C4-2B (cell line): ENCODE results near the gene CNOT1.

Experiments used
- H3K27ac ChIP-seq: fragments of 450-650 bp; 2 replicates; pipeline ENCODE4 v1.5.1; 2017
- ZFX ChIP-seq: fragments of 450-650 bp; IDR thresholded peaks from 2 replicates; pipeline ENCODE4 v1.6.1; 2017
- TF ChIP-seq, protein P1 (sequence below): fragments of 450-650 bp; conservative IDR thresholded peaks from 2 replicates; pipeline ENCODE4 v1.5.1; 2017; ENCODE audit warnings: mild to moderate bottlenecking

CNOT1 gene

DNA sequence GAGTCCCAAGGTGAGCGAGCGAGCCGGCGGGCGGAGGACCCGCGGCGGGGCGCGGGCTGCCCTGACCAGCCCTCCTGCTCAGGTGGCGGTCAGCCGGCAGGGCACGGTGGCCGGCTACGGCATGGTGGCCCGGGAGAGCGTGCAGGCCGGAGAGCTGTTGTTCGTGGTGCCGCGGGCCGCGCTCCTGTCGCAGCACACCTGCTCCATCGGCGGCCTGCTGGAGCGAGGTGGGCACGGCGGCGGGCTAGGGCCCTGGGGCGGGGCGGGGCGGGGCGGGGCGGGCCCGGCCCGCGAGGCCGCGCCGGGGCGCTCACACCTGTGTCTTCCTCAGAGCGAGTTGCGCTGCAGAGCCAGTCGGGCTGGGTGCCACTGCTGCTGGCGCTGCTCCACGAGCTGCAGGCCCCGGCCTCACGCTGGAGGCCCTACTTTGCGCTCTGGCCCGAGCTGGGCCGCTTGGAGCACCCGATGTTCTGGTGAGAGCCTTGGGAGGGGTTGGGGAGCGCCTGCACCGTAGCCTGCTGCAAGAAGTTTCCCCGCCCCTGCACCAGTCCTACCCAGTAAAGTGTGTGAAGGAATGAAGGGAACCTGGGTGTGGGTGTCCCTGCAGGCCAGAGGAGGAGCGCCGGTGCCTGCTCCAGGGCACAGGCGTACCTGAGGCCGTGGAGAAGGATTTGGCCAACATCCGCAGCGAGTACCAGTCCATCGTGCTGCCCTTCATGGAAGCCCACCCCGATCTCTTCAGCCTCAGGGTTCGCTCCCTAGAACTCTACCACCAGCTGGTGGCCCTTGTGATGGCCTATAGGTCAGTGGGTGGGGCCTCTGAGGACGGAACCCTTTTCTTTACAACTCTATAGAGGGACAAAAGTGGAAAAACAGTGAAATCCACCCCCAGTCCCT, 113.5 kb downstream of the CNOT1 start:
- peak overlapping the region; percentile 92 for H3K27ac ChIP-seq
- TF ChIP-seq, protein P1, sequence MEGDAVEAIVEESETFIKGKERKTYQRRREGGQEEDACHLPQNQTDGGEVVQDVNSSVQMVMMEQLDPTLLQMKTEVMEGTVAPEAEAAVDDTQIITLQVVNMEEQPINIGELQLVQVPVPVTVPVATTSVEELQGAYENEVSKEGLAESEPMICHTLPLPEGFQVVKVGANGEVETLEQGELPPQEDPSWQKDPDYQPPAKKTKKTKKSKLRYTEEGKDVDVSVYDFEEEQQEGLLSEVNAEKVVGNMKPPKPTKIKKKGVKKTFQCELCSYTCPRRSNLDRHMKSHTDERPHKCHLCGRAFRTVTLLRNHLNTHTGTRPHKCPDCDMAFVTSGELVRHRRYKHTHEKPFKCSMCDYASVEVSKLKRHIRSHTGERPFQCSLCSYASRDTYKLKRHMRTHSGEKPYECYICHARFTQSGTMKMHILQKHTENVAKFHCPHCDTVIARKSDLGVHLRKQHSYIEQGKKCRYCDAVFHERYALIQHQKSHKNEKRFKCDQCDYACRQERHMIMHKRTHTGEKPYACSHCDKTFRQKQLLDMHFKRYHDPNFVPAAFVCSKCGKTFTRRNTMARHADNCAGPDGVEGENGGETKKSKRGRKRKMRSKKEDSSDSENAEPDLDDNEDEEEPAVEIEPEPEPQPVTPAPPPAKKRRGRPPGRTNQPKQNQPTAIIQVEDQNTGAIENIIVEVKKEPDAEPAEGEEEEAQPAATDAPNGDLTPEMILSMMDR = peak; percentile 29
- peak; percentile 59 for TF ChIP-seq ZFX

DNA sequence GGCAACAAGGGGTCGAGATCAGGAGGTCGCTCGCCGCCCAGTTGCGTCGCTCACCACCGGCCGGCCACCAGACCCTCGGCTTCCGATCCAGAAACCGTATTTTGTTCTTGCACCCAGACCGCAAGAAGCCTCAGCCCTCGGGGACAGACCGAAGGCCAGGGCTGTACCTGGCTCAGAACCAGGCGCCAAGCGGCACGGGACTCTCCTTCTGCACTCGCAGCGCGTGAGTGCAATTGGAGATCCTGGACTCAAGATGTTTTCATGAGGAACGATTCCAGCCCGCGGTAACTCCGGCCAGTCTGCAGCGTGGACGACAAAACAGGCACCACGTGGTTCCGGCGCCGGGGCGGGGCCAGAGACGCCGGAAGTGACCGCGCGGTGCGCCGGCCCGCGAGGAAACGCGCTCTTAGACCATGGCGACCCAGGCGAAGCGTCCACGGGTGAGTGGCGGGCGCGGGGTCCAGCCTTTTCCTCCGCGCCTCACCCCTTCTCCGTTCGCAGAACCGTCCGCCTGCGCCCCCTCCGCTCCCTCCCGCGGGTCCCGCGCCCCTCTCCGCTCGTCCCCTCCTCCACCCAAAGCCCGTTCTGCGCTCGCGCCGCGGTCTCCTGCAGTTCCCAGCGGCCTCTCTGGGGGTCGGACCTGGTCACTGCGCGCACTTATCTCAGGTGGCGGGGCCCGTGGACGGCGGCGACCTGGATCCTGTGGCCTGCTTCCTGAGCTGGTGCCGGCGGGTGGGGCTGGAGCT, 114.3 kb downstream of the CNOT1 start, which contains the start of gene SETD6:
TSS of gene SETD6 (plus strand) at position 393 of the 746 bp plus-strand sequence. CDS start at position 414, 21 bp downstream.
- peak within 1 kb of the TSS; percentile 92 for H3K27ac ChIP-seq
- no peak for TF ChIP-seq ZFX
- TF ChIP-seq, protein P1 = no peak

- H3K27ac ChIP-seq = peak overlapping the region; percentile 92; the same call in 1 of the 2 replicates
- no peak for TF ChIP-seq ZFX
- TF ChIP-seq, protein P1 = no peak
Measured at GRCh38 chr16:58513874-58514273, 115.8 kb downstream of the CNOT1 start.

- TF ChIP-seq ZFX = no peak
- TF ChIP-seq, protein P1 = peak; percentile 87
- peak overlapping the region; percentile 63; the same call in 1 of the 2 replicates for H3K27ac ChIP-seq
Measured at GRCh38 chr16:58511933-58512815, 117.5 kb downstream of the CNOT1 start.

- TF ChIP-seq ZFX = no peak
- TF ChIP-seq, protein P1 = no peak
- H3K27ac ChIP-seq = peak overlapping the region; percentile 63
Measured at GRCh38 chr16:58510776-58511628, 118.6 kb downstream of the CNOT1 start.

DNA sequence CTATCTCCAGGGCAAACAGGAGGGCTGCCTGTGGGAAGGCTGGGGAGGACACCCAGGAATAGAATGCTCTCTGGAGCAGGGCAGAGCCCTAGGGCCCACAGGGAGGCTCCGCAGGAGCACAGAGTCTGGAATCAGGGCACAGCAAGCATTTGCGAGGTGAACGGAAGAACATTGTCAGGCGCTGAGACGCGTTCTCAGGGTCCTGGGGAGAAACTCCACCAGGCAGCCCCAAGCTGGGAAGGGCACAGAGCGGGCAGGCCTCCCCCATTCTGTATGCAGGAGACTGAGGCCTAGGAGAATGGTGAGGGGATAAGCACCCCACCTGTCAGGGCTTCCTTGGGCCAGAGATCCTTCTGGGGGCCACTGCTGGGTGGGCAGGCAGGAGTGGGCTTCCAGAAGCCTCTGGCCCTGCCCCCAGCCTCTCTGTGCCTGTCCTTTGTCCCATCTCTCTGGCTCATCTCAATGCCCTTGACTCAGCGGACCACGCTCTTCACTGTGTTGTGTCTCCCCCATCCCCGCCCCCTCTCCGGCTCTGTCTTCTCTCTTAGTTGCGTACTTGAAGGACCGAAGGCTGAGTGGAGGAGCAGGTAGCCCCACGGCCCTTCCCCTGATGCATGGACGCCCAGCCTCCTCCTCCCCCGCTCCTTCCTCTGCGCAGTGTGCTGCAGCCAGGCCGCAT, 119.4 kb downstream of the CNOT1 start:
- no peak for TF ChIP-seq ZFX
- TF ChIP-seq, protein P1 = no peak
- peak overlapping the region; percentile 63 for H3K27ac ChIP-seq
